ENCODE data around the gene CRIP1.
A peak's percentile ranks its signal among the peaks of the same experiment; 100 is the strongest.

Gene CRIP1

GRCh38 chr14:105502446-105503295 lies 16.0 kb downstream of the CRIP1 start:
- DNase-seq, result no peak

GRCh38 chr14:105503296-105503640 lies 16.6 kb downstream of the CRIP1 start:
- no peak for DNase-seq

GRCh38 chr14:105503935-105504692 lies 17.4 kb downstream of the CRIP1 start:
- DNase-seq, result no peak

- no peak for DNase-seq
Observed at GRCh38 chr14:105505101-105505500, 18.4 kb downstream of the CRIP1 start.

GRCh38 chr14:105507247-105507646 lies 20.6 kb downstream of the CRIP1 start:
- no peak for DNase-seq

- DNase-seq, result no peak
Observed at GRCh38 chr14:105508069-105508468, 21.4 kb downstream of the CRIP1 start.

GRCh38 chr14:105508601-105509000 lies 21.9 kb downstream of the CRIP1 start:
- DNase-seq, result no peak

GRCh38 chr14:105517096-105517495 lies 30.4 kb downstream of the CRIP1 start:
- DNase-seq, result no peak

GRCh38 chr14:105519946-105520698 lies 33.4 kb downstream of the CRIP1 start:
- DNase-seq, result no peak

- DNase-seq, result no peak
Observed at GRCh38 chr14:105525326-105525725, 38.6 kb downstream of the CRIP1 start.

- peak in 28 of 58 donors; percentile 17 to 69 (median 40) for DNase-seq
Observed at GRCh38 chr14:105525861-105526775, 39.4 kb downstream of the CRIP1 start, which contains the start of gene TMEM121. TSS of gene TMEM121 (plus strand) at chr14:105526583. CDS start at chr14:105528835, 2,252 bp downstream.

GRCh38 chr14:105526776-105527380 lies 40.2 kb downstream of the CRIP1 start:
- DNase-seq, result peak in 2 of 58 donors; percentile 12 to 33

GRCh38 chr14:105527381-105527825 lies 40.7 kb downstream of the CRIP1 start:
- no peak for DNase-seq

GRCh38 chr14:105527826-105528585 lies 41.3 kb downstream of the CRIP1 start:
- DNase-seq, result peak in 54 of 58 donors; percentile 40 to 86 (median 72)

- DNase-seq, result peak in 8 of 58 donors; percentile 27 to 54 (median 38)
Observed at GRCh38 chr14:105528586-105529318, 42.1 kb downstream of the CRIP1 start.

- no peak for DNase-seq
Observed at GRCh38 chr14:105529319-105529568, 42.6 kb downstream of the CRIP1 start.

- no peak for DNase-seq
Observed at GRCh38 chr14:105529569-105530284, 43.0 kb downstream of the CRIP1 start.

Measured in anterior cingulate cortex (tissue), 58 donors.